Measurements from ENCODE around the gene ZCCHC14. TPM values are rescaled to one million over a fixed set of nuclear protein-coding genes. Genes with fewer than 3 reads are reported as not detected.

The ZCCHC14 gene
- total RNA-seq, 2 donors from 2014 or later = 33.0 to 45.6 TPM

- Histone ChIP-seq H3K4me1 (ENCODE audit: control insufficient read depth in 1 of 2, low read depth in 2 of 2) (peaks cover 11 to 16% of the 10 kb centered on the region in 2 donors), H3K9me3 (no peaks in the 10 kb centered on the region), H3K4me3 (no peak overlapping the region), H3K27me3 (replicated peaks; ENCODE audit: insufficient read depth) (no peaks in the 10 kb centered on the region), H3K27ac (no peak overlapping the region), H3K36me3 (peaks cover 29% of the 10 kb centered on the region)
- ATAC-seq (ENCODE audit: insufficient number of reproducible peaks, low FRiP score, low read depth) (no peak), DNase-seq (ENCODE audit: low spot score) (no peak)
- TF ChIP-seq CTCF (IDR thresholded peaks at IDR 0.05) = no peak
These were observed 131.8 kb downstream of the ZCCHC14 start for GRCh38 chr16:87360862-87361610.

GRCh38 chr16:87359121-87359520, 133.7 kb downstream of the ZCCHC14 start:
- peaks cover 29% of the 10 kb centered on the region for H3K36me3 ChIP-seq
- DNase-seq (ENCODE audit: low spot score) = no peak
- no peak overlapping the region for H3K27ac ChIP-seq
- no peaks in the 10 kb centered on the region for H3K27me3 ChIP-seq (replicated peaks; ENCODE audit: insufficient read depth)
- no peaks in the 10 kb centered on the region for H3K9me3 ChIP-seq
- H3K4me1 ChIP-seq (ENCODE audit: control insufficient read depth in 1 of 2, low read depth in 2 of 2) = peaks cover 6 to 10% of the 10 kb centered on the region in 2 donors
- H3K4me3 ChIP-seq = no peak overlapping the region
- TF ChIP-seq CTCF (IDR thresholded peaks at IDR 0.05) = no peak
- ATAC-seq (ENCODE audit: insufficient number of reproducible peaks, low FRiP score, low read depth) = no peak

- Histone ChIP-seq H3K4me1 (ENCODE audit: control insufficient read depth in 1 of 2, low read depth in 2 of 2) (peaks cover 2 to 6% of the 10 kb centered on the region in 2 donors), H3K9me3 (no peaks in the 10 kb centered on the region), H3K4me3 (no peak overlapping the region), H3K36me3 (peaks cover 29% of the 10 kb centered on the region), H3K27ac (no peak overlapping the region), H3K27me3 (replicated peaks; ENCODE audit: insufficient read depth) (no peaks in the 10 kb centered on the region)
- ATAC-seq (ENCODE audit: insufficient number of reproducible peaks, low FRiP score, low read depth) = no peak
- DNase-seq (ENCODE audit: low spot score) = no peak
- no peak for TF ChIP-seq CTCF (IDR thresholded peaks at IDR 0.05)
These were observed 134.1 kb downstream of the ZCCHC14 start for GRCh38 chr16:87358696-87359095.

- peaks cover 29% of the 10 kb centered on the region for H3K36me3 ChIP-seq
- no peaks in the 10 kb centered on the region for H3K9me3 ChIP-seq
- ATAC-seq (ENCODE audit: insufficient number of reproducible peaks, low FRiP score, low read depth) (no peak), DNase-seq (ENCODE audit: low spot score) (no peak)
- H3K27ac ChIP-seq = no peak overlapping the region
- H3K4me1 ChIP-seq (ENCODE audit: control insufficient read depth in 1 of 2, low read depth in 2 of 2) = peaks cover 0 to 2% of the 10 kb centered on the region in 2 donors
- TF ChIP-seq CTCF (IDR thresholded peaks at IDR 0.05) = no peak
- H3K4me3 ChIP-seq = no peak overlapping the region
- no peaks in the 10 kb centered on the region for H3K27me3 ChIP-seq (replicated peaks; ENCODE audit: insufficient read depth)
These were observed 134.6 kb downstream of the ZCCHC14 start for GRCh38 chr16:87358250-87358649.

- no peaks in the 10 kb centered on the region for H3K27me3 ChIP-seq (replicated peaks; ENCODE audit: insufficient read depth)
- no peak for DNase-seq (ENCODE audit: low spot score)
- peaks cover 25% of the 10 kb centered on the region for H3K36me3 ChIP-seq
- no peak overlapping the region for H3K4me3 ChIP-seq
- no peak for TF ChIP-seq CTCF (IDR thresholded peaks at IDR 0.05)
- ATAC-seq (ENCODE audit: insufficient number of reproducible peaks, low FRiP score, low read depth) = no peak
- no peak overlapping the region for H3K27ac ChIP-seq
- no peaks in the 10 kb centered on the region for H3K9me3 ChIP-seq
- peaks cover under 1 to 6% of the 10 kb centered on the region in 2 donors for H3K4me1 ChIP-seq (ENCODE audit: control insufficient read depth in 1 of 2, low read depth in 2 of 2)
These were observed 136.4 kb downstream of the ZCCHC14 start for GRCh38 chr16:87356491-87356853.

Other genes with a start within 250 kb of the ZCCHC14 start
- 1 to 10 TPM in 1 of 2 donors, not detected in 1; 2.7 TPM for gene C16orf95, start 175.6 kb downstream of the ZCCHC14 start, total RNA-seq
- gene FBXO31, start 109.2 kb downstream of the ZCCHC14 start, total RNA-seq = 100 to 1,000 TPM in 1 of 2 donors, 10 to 100 TPM in 1; 57.9 to 161 TPM
- 10 to 100 TPM; 65.4 to 80.4 TPM for gene MAP1LC3B, start 100.7 kb downstream of the ZCCHC14 start, total RNA-seq
- gene JPH3, start 109.5 kb upstream of the ZCCHC14 start, total RNA-seq = not detected